Right atrium auricular region (tissue), 2 donors: Measurements from ENCODE around the gene DOCK2. TPM values are rescaled to one million over a fixed set of nuclear protein-coding genes. Genes with fewer than 3 reads are reported as not detected.
"Not testable (repeated sequence)": the region's sequence is repeated elsewhere in the genome, so short reads cannot be mapped to it uniquely, and the experiment has no call there.

ENCODE experiments used
- DNase-seq: peaks from one replicate; pipeline ENCODE4 v3.0.0-alpha.2; 2019; ENCODE audit warnings: low spot score
- H3K27ac ChIP-seq, 2 donors: fragments of 200-600 bp; sonication (generic); 1 replicate in 1 of 2; 2 replicates in 1 of 2; pipeline ENCODE4 v1.5.1; 2016 to 2019
- H3K27me3 ChIP-seq, 2 donors: fragments of 200-600 bp; sonication (generic); one replicate each; pipeline versions ENCODE4 v1.5.1 to v1.6.0; 2017 to 2019
- H3K36me3 ChIP-seq: fragments of 200-600 bp; sonication (generic); one replicate; pipeline ENCODE4 v1.5.1; 2016
- H3K4me1 ChIP-seq, 2 donors: fragments of 200-600 bp; sonication (generic); one replicate each; pipeline versions ENCODE4 v1.5.1 to v1.6.0; 2017 to 2019
- H3K4me3 ChIP-seq, 2 donors: fragments of 200-600 bp; sonication (generic); 1 replicate in 1 of 2; 2 replicates in 1 of 2; pipeline ENCODE4 v1.5.1; 2017 to 2019; ENCODE audit warnings: mild to moderate bottlenecking in 1 of 2, moderate library complexity in 1 of 2
- H3K9me3 ChIP-seq, 2 donors: fragments of 200-600 bp; sonication (generic); one replicate each; pipeline ENCODE4 v1.5.1; 2019
- CTCF ChIP-seq, 2 donors: fragments of 200-600 bp; sonication (generic); IDR thresholded peaks; one replicate each; pipeline ENCODE4 v1.5.1; 2019; ENCODE audit warnings: antibody characterized with exemption in 2 of 2
- total RNA-seq, 2 donors: library from RNA; depleted of rRNA; stranded (reverse); fragments of >200 nt; gene quantifications; one replicate each; pipeline ENCODE4 v1.1.0, GENCODE V29; 2016

DOCK2 gene
- total RNA-seq, 2 donors from 2014 or later, result 3.7 to 5.4 TPM

- no peaks in the 10 kb centered on the region for H3K4me1 ChIP-seq
Measured at GRCh38 chr5:169827769-169828168, 190.7 kb downstream of the DOCK2 start.

GRCh38 chr5:169828385-169828784 is 191.3 kb downstream of the DOCK2 start:
- no peak for TF ChIP-seq CTCF (IDR thresholded peaks at IDR 0.05)
- no peaks in the 10 kb centered on the region for H3K27me3 ChIP-seq
- no peaks in the 10 kb centered on the region for H3K9me3 ChIP-seq
- H3K36me3 ChIP-seq, result no peaks in the 10 kb centered on the region
- H3K27ac ChIP-seq, result no peak overlapping the region
- H3K4me3 ChIP-seq, result no peak overlapping the region
- no peak for DNase-seq
- no peaks in the 10 kb centered on the region for H3K4me1 ChIP-seq

More at GRCh38 chr5:169827769-169828168, 190.7 kb downstream of the DOCK2 start:
- no peak for DNase-seq
- H3K27me3 ChIP-seq, result no peaks in the 10 kb centered on the region
- H3K9me3 ChIP-seq, result no peaks in the 10 kb centered on the region
- no peaks in the 10 kb centered on the region for H3K36me3 ChIP-seq
- H3K27ac ChIP-seq, result no peak overlapping the region
- no peak for TF ChIP-seq CTCF (IDR thresholded peaks at IDR 0.05)
- no peak overlapping the region for H3K4me3 ChIP-seq

GRCh38 chr5:169831331-169831730 is 194.3 kb downstream of the DOCK2 start:
- no peaks in the 10 kb centered on the region for H3K36me3 ChIP-seq
- H3K27ac ChIP-seq, result no peak overlapping the region
- TF ChIP-seq CTCF (IDR thresholded peaks at IDR 0.05), result no peak
- H3K4me1 ChIP-seq, result no peaks in the 10 kb centered on the region
- H3K4me3 ChIP-seq, result no peak overlapping the region
- no peaks in the 10 kb centered on the region for H3K9me3 ChIP-seq
- H3K27me3 ChIP-seq, result no peaks in the 10 kb centered on the region
- no peak for DNase-seq

GRCh38 chr5:169832304-169832703 is 195.2 kb downstream of the DOCK2 start:
- Histone ChIP-seq H3K36me3 (no peaks in the 10 kb centered on the region), H3K4me1 (no peaks in the 10 kb centered on the region), H3K27ac (no peak overlapping the region), H3K9me3 (no peaks in the 10 kb centered on the region), H3K27me3 (no peaks in the 10 kb centered on the region), H3K4me3 (no peak overlapping the region)
- DNase-seq, result no peak
- no peak for TF ChIP-seq CTCF (IDR thresholded peaks at IDR 0.05)

GRCh38 chr5:169832845-169833244 is 195.8 kb downstream of the DOCK2 start:
- Histone ChIP-seq H3K4me3 (no peak overlapping the region), H3K9me3 (no peaks in the 10 kb centered on the region), H3K27me3 (no peaks in the 10 kb centered on the region), H3K27ac (no peak overlapping the region), H3K4me1 (no peaks in the 10 kb centered on the region), H3K36me3 (no peaks in the 10 kb centered on the region)
- no peak for DNase-seq
- no peak for TF ChIP-seq CTCF (IDR thresholded peaks at IDR 0.05)

- H3K4me1 ChIP-seq, DNase-seq, H3K9me3 ChIP-seq: not testable (repeated sequence)
Measured at GRCh38 chr5:169833681-169834292, 196.7 kb downstream of the DOCK2 start.

GRCh38 chr5:169834540-169834939 is 197.5 kb downstream of the DOCK2 start:
- H3K27me3 ChIP-seq, H3K36me3 ChIP-seq, H3K9me3 ChIP-seq, H3K4me1 ChIP-seq, H3K4me3 ChIP-seq, DNase-seq, H3K27ac ChIP-seq: not testable (repeated sequence)

More at GRCh38 chr5:169833681-169834292, 196.7 kb downstream of the DOCK2 start:
- not testable (repeated sequence) for H3K36me3 ChIP-seq, H3K27me3 ChIP-seq, H3K27ac ChIP-seq, H3K4me3 ChIP-seq
